HCT116 (cell line): ENCODE data around the gene WHRN. TPM values are rescaled to one million over a fixed set of nuclear protein-coding genes. Genes with fewer than 3 reads are reported as not detected.

Experiments
- ATAC-seq: fragments of 200-7000 bp; cut with Tn5 transposase; 2 replicates; pipeline ENCODE4 v1.9.1; 2020; ENCODE audit warnings: mild to moderate bottlenecking, moderate library complexity
- BruUV-seq: library from RNA; stranded (reverse); fragments of 400-500 nt; replicated peaks from 2 replicates; lab custom pipeline; 2021; lab: Mats Ljungman, UMichigan
- CTCF ChIA-PET: fragments of 300-600 bp; sonication (Branson Sonifier 250); formaldehyde crosslinking; loops from one replicate; lab custom pipeline; 2021; ENCODE audit warnings: antibody characterized with exemption; lab: Charles Lee
- POLR2A ChIA-PET: fragments of 300-600, 350-600 bp; sonication (Branson Sonifier 250); formaldehyde crosslinking; loops from one replicate; lab custom pipeline; 2021; ENCODE audit warnings: antibody characterized with exemption; lab: Charles Lee
- RAD21 ChIA-PET, 2 experiments: fragments of 300-600 bp; sonication (Branson Sonifier 250); formaldehyde crosslinking; loops; one replicate each; lab custom pipeline; 2023; ENCODE audit warnings: low total read pairs in 2 of 2; ENCODE audit not compliant: uncharacterized antibody in 2 of 2, unreplicated experiment in 2 of 2, low non-redundant PET in 1 of 2; lab: Charles Lee
- DNase-seq: peaks from one replicate; pipeline ENCODE4 v3.0.0-alpha.2; 2010; ENCODE audit warnings: low read depth, low spot score
- H2AFZ ChIP-seq: fragments of 200-600 bp; shearing (Covaris generic), sonication (generic); 2 replicates; pipeline ENCODE4 v1.6.1; 2017; ENCODE audit warnings: low read depth, mixed run types, mixed read lengths, antibody characterized with exemption, low read length; ENCODE audit not compliant: poor library complexity, severe bottlenecking
- H3K27ac ChIP-seq: 2 replicates; pipeline ENCODE4 v1.5.1; 2012; ENCODE audit warnings: low read depth, low read length
- H3K27me3 ChIP-seq: fragments of 200-600 bp; sonication (generic); 2 replicates; pipeline ENCODE4 v1.6.1; 2016; ENCODE audit warnings: mixed run types, low read length, mixed read lengths; ENCODE audit not compliant: insufficient read depth
- H3K36me3 ChIP-seq, 2 experiments: fragments of 200-500 bp in 1 of 2; fragments of 200-600 bp in 1 of 2; sonication (Bioruptor generic) in 1 of 2; sonication (generic) in 1 of 2; 2 replicates each; pipeline versions ENCODE4 v1.5.1 to v1.6.1; 2014 to 2016; ENCODE audit warnings: low read length in 2 of 2, inconsistent platforms in 1 of 2, mixed read lengths in 1 of 2, mixed run types in 1 of 2; ENCODE audit not compliant: insufficient read depth in 2 of 2, control insufficient read depth in 1 of 2
- H3K4me1 ChIP-seq, 2 experiments: fragments of 200-600 bp in 1 of 2; sonication (generic) in 1 of 2; 2 replicates each; pipeline versions ENCODE4 v1.5.1 to v1.6.1; 2012 to 2017; ENCODE audit warnings: low read length in 2 of 2, inconsistent platforms in 1 of 2, mild to moderate bottlenecking in 1 of 2, mixed read lengths in 1 of 2, mixed run types in 1 of 2, moderate library complexity in 1 of 2; ENCODE audit not compliant: insufficient read depth in 2 of 2, control insufficient read depth in 1 of 2
- H3K4me2 ChIP-seq: fragments of 200-600 bp; sonication (generic); 2 replicates; pipeline ENCODE4 v1.6.1; 2017; ENCODE audit warnings: mixed run types, low read length, mixed read lengths
- H3K4me3 ChIP-seq, 2 experiments: fragments of 200-600 bp in 1 of 2; sonication (generic) in 1 of 2; replicated peaks in 1 of 2; 2 replicates each; pipeline ENCODE4 v1.5.1; 2011 to 2016; ENCODE audit warnings: low read length in 2 of 2, control low read depth in 1 of 2, low read depth in 1 of 2, mild to moderate bottlenecking in 1 of 2, mixed read lengths in 1 of 2, mixed run types in 1 of 2
- H3K79me2 ChIP-seq: fragments of 200-600 bp; sonication (generic); 2 replicates; pipeline ENCODE4 v1.6.1; 2017; ENCODE audit warnings: mild to moderate bottlenecking, mixed run types, low read length, moderate library complexity, mixed read lengths; ENCODE audit not compliant: insufficient read depth
- H3K9ac ChIP-seq: fragments of 200-600 bp; sonication (generic); 2 replicates; pipeline ENCODE4 v1.6.1; 2016; ENCODE audit warnings: low read length, mixed read lengths
- H3K9me2 ChIP-seq: fragments of 200-600 bp; sonication (generic), shearing (Covaris generic); 2 replicates; pipeline ENCODE4 v1.6.1; 2017; ENCODE audit warnings: mixed run types, mild to moderate bottlenecking, moderate library complexity; ENCODE audit not compliant: insufficient read depth
- H3K9me3 ChIP-seq, 2 experiments: fragments of 200-500 bp in 1 of 2; fragments of 200-600 bp in 1 of 2; sonication (Bioruptor generic) in 1 of 2; sonication (generic) in 1 of 2; 2 replicates each; pipeline ENCODE4 v1.6.1; 2014 to 2017; ENCODE audit warnings: low read length in 2 of 2, mixed read lengths in 2 of 2, inconsistent platforms in 1 of 2, low read depth in 1 of 2, mild to moderate bottlenecking in 1 of 2, mixed run types in 1 of 2, moderate library complexity in 1 of 2; ENCODE audit not compliant: control insufficient read depth in 1 of 2, insufficient read depth in 1 of 2
- H4K20me1 ChIP-seq: fragments of 200-600 bp; sonication (generic), shearing (Covaris generic); 2 replicates; pipeline ENCODE4 v1.6.1; 2017; ENCODE audit warnings: mixed run types, mild to moderate bottlenecking, moderate library complexity; ENCODE audit not compliant: insufficient read depth
- ATF3 ChIP-seq: IDR thresholded peaks from 2 replicates; pipeline ENCODE4 v1.6.1; 2012
- CBX3 ChIP-seq: IDR thresholded peaks from 2 replicates; pipeline ENCODE4 v1.6.1; 2012; ENCODE audit warnings: low read depth
- EGR1 ChIP-seq: IDR thresholded peaks from 2 replicates; pipeline ENCODE4 v1.6.1; 2012; ENCODE audit warnings: low read depth
- EZH2phosphoT487 ChIP-seq: fragments of 200-600 bp; IDR thresholded peaks from 2 replicates; pipeline ENCODE4 v1.6.1; 2018; ENCODE audit warnings: antibody characterized with exemption, borderline replicate concordance
- FOSL1 ChIP-seq: IDR thresholded peaks from 2 replicates; pipeline ENCODE4 v1.6.1; 2012; ENCODE audit warnings: low read depth
- JUND ChIP-seq: IDR thresholded peaks from 2 replicates; pipeline ENCODE4 v1.6.1; 2012
- RAD21 ChIP-seq: IDR thresholded peaks from 2 replicates; pipeline ENCODE4 v1.6.1; 2012; ENCODE audit warnings: low read depth, mild to moderate bottlenecking
- REST ChIP-seq: IDR thresholded peaks from 2 replicates; pipeline ENCODE4 v1.6.1; 2012; ENCODE audit warnings: low read depth
- SIN3A ChIP-seq: IDR thresholded peaks from 2 replicates; pipeline ENCODE4 v1.6.1; 2012; ENCODE audit warnings: low read depth
- SP1 ChIP-seq: IDR thresholded peaks from 2 replicates; pipeline ENCODE4 v1.6.1; 2012; ENCODE audit warnings: low read depth
- SRF ChIP-seq: IDR thresholded peaks from 2 replicates; pipeline ENCODE4 v1.6.1; 2012; ENCODE audit warnings: low read depth
- TCF7L2 ChIP-seq: IDR thresholded peaks from 2 replicates; pipeline ENCODE4 v1.7.0; 2011; ENCODE audit warnings: borderline replicate concordance, inconsistent platforms; ENCODE audit not compliant: insufficient read depth, insufficient read length; ENCODE audit errors: extremely low read depth
- ZNF274 ChIP-seq: fragments of 200-500 bp; sonication (Bioruptor generic); IDR thresholded peaks from 2 replicates; pipeline ENCODE4 v1.6.1; 2014; ENCODE audit warnings: mild to moderate bottlenecking, low read depth, low read length, inconsistent platforms
- intact Hi-C: fragments of 100-400 bp; cut with micrococcal nuclease; formaldehyde crosslinking; loops from 2 replicates; pipeline ENCODE4 v1.10.0; 2022
- total RNA-seq: library from RNA; stranded (reverse); gene quantifications from one replicate; pipeline ENCODE4 v1.2.1, GENCODE V29; 2021; ENCODE audit not compliant: unreplicated experiment
- TF ChIP-seq, protein P1 (sequence below), 3 experiments: fragments of 200-600 bp in 1 of 3; sonication (generic) in 1 of 3; IDR thresholded peaks in 2 of 3; conservative IDR thresholded peaks in 1 of 3; 2 replicates each; pipeline ENCODE4 v1.5.1; 2012 to 2017; ENCODE audit warnings: low read depth in 2 of 3, low read length in 2 of 3, antibody characterized with exemption in 1 of 3, borderline replicate concordance in 1 of 3, control low read depth in 1 of 3, mild to moderate bottlenecking in 1 of 3, mixed read lengths in 1 of 3, mixed run types in 1 of 3, moderate library complexity in 1 of 3; ENCODE audit not compliant: insufficient read depth in 1 of 3

Gene WHRN
- total RNA-seq, 1 experiment from 2014 or later = 12.8 TPM

DNA sequence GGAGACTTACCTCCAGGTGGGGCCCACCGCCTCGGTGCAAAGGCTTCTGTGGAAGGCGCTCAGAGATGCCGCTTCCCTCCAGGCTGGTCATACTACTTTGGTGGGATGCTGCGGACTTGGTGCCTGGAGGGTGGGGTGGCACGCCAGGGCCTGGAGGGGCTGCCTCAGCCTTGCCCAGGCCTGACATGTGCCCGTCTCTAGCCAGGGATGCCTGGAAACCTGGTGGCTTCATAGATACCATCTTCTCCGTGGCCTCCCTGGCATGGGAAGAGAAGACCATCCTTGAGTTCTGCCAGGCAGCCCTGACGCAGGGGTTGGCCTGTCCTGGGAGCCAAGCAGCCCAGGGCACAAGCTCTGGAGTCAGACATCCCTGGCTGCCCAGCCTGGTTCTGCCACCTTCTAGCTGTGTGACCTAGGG, 147.4 kb downstream of the WHRN start:
- ATAC-seq (no peak), DNase-seq (no peak)
- H3K79me2 ChIP-seq = no peaks in the 10 kb centered on the region
- TF ChIP-seq SRF (no peak), ATF3 (no peak), EGR1 (no peak), ZNF274 (no peak), EZH2phosphoT487 (no peak), REST (no peak), SP1 (no peak), JUND (no peak), TCF7L2 (no peak), SIN3A (no peak), FOSL1 (no peak), CBX3 (no peak), RAD21 (no peak)
- TF ChIP-seq, protein P1, sequence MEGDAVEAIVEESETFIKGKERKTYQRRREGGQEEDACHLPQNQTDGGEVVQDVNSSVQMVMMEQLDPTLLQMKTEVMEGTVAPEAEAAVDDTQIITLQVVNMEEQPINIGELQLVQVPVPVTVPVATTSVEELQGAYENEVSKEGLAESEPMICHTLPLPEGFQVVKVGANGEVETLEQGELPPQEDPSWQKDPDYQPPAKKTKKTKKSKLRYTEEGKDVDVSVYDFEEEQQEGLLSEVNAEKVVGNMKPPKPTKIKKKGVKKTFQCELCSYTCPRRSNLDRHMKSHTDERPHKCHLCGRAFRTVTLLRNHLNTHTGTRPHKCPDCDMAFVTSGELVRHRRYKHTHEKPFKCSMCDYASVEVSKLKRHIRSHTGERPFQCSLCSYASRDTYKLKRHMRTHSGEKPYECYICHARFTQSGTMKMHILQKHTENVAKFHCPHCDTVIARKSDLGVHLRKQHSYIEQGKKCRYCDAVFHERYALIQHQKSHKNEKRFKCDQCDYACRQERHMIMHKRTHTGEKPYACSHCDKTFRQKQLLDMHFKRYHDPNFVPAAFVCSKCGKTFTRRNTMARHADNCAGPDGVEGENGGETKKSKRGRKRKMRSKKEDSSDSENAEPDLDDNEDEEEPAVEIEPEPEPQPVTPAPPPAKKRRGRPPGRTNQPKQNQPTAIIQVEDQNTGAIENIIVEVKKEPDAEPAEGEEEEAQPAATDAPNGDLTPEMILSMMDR (IDR thresholded peaks at IDR 0.05 in 2 of 3, conservative IDR thresholded peaks at IDR 0.05 in 1 of 3; ENCODE audit: borderline replicate concordance in 1 of 3, insufficient read depth in 1 of 3, low read depth in 2 of 3, low read length in 2 of 3) = no peak
- H3K9me3 ChIP-seq = no peaks in the 10 kb centered on the region
- H3K27ac ChIP-seq = no peak overlapping the region
- H3K36me3 ChIP-seq = no peaks in the 10 kb centered on the region; a peak in 1 of 4 replicates
- no peak overlapping the region for H3K4me3 ChIP-seq
- no TSS peak for BruUV-seq
- no peaks in the 10 kb centered on the region for H3K4me1 ChIP-seq
- H3K9ac ChIP-seq = no peak overlapping the region
- H3K9me2 ChIP-seq = no peaks in the 10 kb centered on the region
- intact Hi-C loops = no loop called here
- H3K4me2 ChIP-seq = no peak overlapping the region
- ChIA-PET CTCF (no interaction called here), RAD21 (no interaction called here), POLR2A (no interaction called here)
- no peak overlapping the region for H2AFZ ChIP-seq
- no peaks in the 10 kb centered on the region for H4K20me1 ChIP-seq
- H3K27me3 ChIP-seq = no peaks in the 10 kb centered on the region
